ENCODE measurements around the gene LRRC57.

LRRC57 gene

DNA sequence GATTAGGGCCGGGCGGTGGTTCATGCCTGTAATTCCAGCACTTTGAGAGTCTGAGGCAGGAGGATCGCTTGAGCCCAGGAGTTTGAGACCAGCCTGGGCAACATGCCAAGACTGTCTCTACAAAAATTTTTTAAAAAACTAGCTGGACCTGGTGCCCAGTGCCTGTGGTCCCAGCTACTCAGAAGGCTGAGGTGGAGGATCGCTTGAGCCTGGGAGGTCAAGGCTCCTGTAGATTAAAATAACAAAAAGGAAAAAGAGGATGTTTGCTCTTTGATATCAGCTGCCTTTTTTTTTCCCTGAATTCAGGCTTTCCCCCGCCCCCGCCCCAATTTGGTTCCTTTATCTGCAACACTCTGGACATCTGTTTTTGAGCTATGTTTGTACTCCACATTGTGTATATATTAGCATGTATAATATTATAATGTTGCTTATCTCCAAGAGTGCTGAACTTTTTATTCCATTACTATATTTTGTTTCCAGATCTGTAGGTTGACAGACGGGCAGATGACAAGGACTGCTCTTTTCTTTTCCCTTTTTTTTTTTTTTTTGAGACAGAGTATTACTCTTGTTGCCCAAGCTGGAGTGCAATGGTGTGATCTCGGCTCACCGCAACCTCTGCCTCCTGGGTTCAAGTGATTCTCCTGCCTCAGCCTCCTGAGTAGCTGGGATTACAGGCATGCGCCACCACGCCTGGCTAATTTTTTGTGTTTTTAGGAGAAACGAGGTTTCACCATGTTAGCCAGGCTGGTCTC, 48.6 kb downstream of the LRRC57 start:
- H3K4me3 ChIP-seq = no peak overlapping the region
- H3K27ac ChIP-seq = peak overlapping the region; percentile 53 to 76
- TF ChIP-seq, protein P1, sequence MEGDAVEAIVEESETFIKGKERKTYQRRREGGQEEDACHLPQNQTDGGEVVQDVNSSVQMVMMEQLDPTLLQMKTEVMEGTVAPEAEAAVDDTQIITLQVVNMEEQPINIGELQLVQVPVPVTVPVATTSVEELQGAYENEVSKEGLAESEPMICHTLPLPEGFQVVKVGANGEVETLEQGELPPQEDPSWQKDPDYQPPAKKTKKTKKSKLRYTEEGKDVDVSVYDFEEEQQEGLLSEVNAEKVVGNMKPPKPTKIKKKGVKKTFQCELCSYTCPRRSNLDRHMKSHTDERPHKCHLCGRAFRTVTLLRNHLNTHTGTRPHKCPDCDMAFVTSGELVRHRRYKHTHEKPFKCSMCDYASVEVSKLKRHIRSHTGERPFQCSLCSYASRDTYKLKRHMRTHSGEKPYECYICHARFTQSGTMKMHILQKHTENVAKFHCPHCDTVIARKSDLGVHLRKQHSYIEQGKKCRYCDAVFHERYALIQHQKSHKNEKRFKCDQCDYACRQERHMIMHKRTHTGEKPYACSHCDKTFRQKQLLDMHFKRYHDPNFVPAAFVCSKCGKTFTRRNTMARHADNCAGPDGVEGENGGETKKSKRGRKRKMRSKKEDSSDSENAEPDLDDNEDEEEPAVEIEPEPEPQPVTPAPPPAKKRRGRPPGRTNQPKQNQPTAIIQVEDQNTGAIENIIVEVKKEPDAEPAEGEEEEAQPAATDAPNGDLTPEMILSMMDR (IDR thresholded peaks at IDR 0.05) = no peak
- no peak for DNase-seq (ENCODE audit: low spot score)

- Histone ChIP-seq H3K4me3 (no peak overlapping the region), H3K27ac (no peak overlapping the region)
- DNase-seq (ENCODE audit: low spot score) = no peak
- TF ChIP-seq, protein P1 (IDR thresholded peaks at IDR 0.05) = no peak
These were observed 50.2 kb downstream of the LRRC57 start for GRCh38 chr15:42498212-42499068.

DNA sequence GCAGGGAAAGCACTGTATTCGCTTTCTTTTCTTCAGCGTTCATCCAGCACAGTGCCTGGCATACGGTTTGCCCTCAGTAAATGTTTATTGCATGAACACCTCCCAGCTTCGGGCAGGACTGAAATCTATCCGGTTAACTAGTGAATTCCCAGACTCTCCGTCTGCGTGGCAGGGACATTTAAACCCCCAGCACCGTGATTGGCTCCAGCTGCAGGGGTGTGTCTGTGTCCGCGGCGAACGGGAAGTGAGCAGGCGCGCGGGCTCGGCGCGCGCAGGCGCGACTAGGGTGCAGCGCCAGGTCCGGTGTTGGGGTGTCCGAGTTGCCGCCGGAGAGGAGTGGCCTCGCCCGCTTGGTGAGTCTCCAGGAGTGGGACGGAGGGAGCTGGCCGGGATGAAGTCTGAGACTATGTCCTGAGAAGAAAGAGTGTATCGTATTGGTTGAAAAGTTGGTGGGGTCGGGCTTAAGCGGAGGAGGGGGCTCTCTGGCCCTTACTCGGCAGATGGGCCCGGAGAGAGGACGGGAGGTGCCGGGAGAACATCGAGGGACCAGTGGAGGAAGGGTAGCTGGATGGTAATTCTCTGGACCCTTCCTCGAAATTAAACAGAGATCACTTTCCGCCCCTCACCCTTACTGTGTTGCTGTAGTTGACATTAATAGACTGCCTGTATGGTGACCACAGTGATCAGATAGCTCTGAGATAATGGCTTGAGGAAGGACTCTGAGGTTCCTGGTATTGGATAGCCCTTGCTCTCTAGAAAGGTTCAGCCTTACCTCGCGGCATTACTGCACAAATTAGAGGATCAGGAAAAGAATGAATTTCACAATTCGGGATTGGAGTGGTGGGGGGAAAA, 53.0 kb downstream of the LRRC57 start, which contains the start of gene SNAP23:
Gene SNAP23, plus strand, starts transcription at position 274 of the 852 bp plus-strand sequence. CDS start 16,213 bp downstream, outside the sequence.
- peak within 1 kb of the TSS; percentile 91 for H3K4me3 ChIP-seq
- TF ChIP-seq, protein P1 (IDR thresholded peaks at IDR 0.05) = no peak
- peak; percentile 96 for DNase-seq (ENCODE audit: low spot score)

DNA sequence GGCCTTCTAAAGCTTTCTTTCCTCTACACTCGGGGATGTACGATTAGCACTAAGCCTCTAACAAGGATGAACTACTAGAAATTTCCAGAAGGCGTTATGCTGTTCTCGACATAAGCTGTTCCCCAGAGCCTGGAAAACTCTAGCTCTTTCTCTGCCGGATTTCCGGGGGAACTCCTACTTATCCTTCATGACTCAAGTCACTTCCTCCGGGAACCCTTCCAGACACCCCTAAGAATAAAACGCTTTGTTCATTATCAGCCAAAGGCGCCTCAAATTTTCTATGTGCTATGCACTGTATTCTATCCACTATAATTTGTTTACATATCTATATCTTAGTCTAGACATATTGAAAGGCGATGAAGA, 53.6 kb downstream of the LRRC57 start:
- TF ChIP-seq, protein P1 (IDR thresholded peaks at IDR 0.05) = no peak
- peak overlapping the region; percentile 91 for H3K4me3 ChIP-seq
- no peak for DNase-seq (ENCODE audit: low spot score)
- peak overlapping the region; percentile 85 to 98 for H3K27ac ChIP-seq

More for the DNA sequence above, 53.0 kb downstream of the LRRC57 start, which contains the start of gene SNAP23:
- H3K27ac ChIP-seq = peak within 1 kb of the TSS; percentile 85 to 98

DNA sequence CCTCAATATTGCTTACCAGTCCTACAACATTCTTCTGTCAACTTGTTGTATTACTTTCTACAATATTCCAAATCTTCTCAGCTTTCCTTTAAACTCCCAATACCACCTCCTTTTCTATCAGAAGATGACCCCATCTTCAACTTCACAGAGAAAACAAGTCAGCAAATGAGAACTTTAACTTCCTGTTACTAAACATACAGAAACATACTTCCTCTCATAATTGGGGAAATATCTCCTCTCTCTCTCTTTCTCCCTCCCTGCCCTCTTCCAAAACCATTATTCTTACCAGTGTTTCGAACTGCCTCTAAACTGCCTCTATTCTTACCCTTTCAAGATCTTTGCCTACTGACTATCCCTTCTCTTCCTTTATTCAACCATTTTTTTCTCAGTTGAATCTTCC, 54.9 kb downstream of the LRRC57 start:
- no peak for DNase-seq (ENCODE audit: low spot score)
- H3K4me3 ChIP-seq = no peak overlapping the region
- peak overlapping the region; percentile 24 to 85 for H3K27ac ChIP-seq
- TF ChIP-seq, protein P1 (IDR thresholded peaks at IDR 0.05) = no peak

DNA sequence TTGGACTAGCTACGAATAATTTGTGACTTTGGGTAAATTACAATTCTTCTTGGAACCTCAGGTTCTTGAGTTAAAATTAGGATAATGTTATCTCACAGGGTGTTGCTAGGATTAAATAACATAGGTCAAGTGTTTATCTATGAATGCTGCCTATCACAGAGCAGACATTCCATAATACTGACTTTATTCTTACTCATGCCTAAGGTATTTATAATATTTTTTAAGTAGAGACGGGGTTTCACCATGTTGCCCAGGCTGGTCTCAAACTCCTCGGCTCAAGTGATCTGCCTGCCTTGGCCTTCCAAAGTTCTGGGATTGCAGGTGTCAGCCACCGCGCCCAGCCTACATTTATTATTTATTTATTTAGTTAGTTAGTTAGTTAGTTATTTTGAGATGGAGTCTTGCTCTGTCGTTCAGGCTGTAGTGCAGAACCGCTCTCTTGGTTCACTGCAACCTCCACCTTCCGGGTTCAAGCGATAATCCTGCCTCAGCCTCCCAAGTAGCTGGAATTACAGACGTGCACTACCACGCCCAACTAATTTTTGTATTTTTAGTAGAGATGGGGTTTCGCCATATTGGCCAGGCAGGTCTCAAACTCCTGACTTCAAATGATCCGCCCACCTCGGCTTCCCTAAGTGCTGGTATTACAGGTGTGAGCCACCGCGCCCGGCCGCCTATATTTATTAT, 56.9 kb downstream of the LRRC57 start:
- Histone ChIP-seq H3K27ac (peak overlapping the region; percentile 90 to 96), H3K4me3 (peak overlapping the region; percentile 99)
- no peak for DNase-seq (ENCODE audit: low spot score)
- TF ChIP-seq, protein P1 (IDR thresholded peaks at IDR 0.05) = no peak
